Neural progenitor cell (in vitro differentiated cells): ENCODE data around the gene MSH6. TPM values are rescaled to one million over a fixed set of nuclear protein-coding genes. Genes with fewer than 3 reads are reported as not detected.

ENCODE experiments used
- DNase-seq: peaks from one replicate; pipeline ENCODE4 v3.0.0-alpha.2; 2016; ENCODE audit warnings: low spot score
- H2AFZ ChIP-seq: fragments of 200-600 bp; sonication (generic); replicated peaks from 2 replicates; pipeline ENCODE4 v1.6.1; 2016; ENCODE audit warnings: antibody characterized with exemption
- H3F3A ChIP-seq: fragments of 200-600 bp; sonication (generic); 2 replicates; pipeline ENCODE4 v1.6.1; 2016; ENCODE audit warnings: antibody characterized with exemption, low read depth
- H3K27ac ChIP-seq: fragments of 200-600 bp; sonication (generic); 2 replicates; pipeline ENCODE4 v1.5.1; 2016; ENCODE audit warnings: mild to moderate bottlenecking
- H3K27me3 ChIP-seq: fragments of 200-600 bp; sonication (generic); 2 replicates; pipeline ENCODE4 v1.6.1; 2016; ENCODE audit warnings: mild to moderate bottlenecking, moderate library complexity
- H3K36me3 ChIP-seq: fragments of 200-600 bp; sonication (generic); 2 replicates; pipeline ENCODE4 v1.5.1; 2016
- H3K4me1 ChIP-seq: fragments of 200-600 bp; sonication (generic); 2 replicates; pipeline ENCODE4 v1.6.1; 2016; ENCODE audit warnings: mixed run types
- H3K4me2 ChIP-seq: fragments of 200-600 bp; sonication (generic); 2 replicates; pipeline ENCODE4 v1.6.1; 2016
- H3K4me3 ChIP-seq: fragments of 200-600 bp; sonication (generic); 2 replicates; pipeline ENCODE4 v1.5.1; 2016
- H3K79me2 ChIP-seq: fragments of 200-600 bp; sonication (generic); 2 replicates; pipeline ENCODE4 v1.6.1; 2016; ENCODE audit warnings: low read depth
- H3K9ac ChIP-seq: fragments of 200-600 bp; sonication (generic); 2 replicates; pipeline ENCODE4 v1.6.1; 2016
- H3K9me3 ChIP-seq: fragments of 200-600 bp; sonication (generic); 2 replicates; pipeline ENCODE4 v1.5.1; 2016; ENCODE audit warnings: low read depth
- H4K20me1 ChIP-seq: fragments of 200-600 bp; sonication (generic); 2 replicates; pipeline ENCODE4 v1.6.1; 2016; ENCODE audit warnings: low read depth
- H3K27ac Mint-ChIP-seq: 3 replicates; pipeline ENCODE4 v1.8.0; 2021; ENCODE audit warnings: mixed read lengths
- H3K27me3 Mint-ChIP-seq: 2 replicates; pipeline ENCODE4 v1.8.0; 2022; ENCODE audit warnings: low read depth, mild to moderate bottlenecking, inconsistent platforms, moderate library complexity, mixed read lengths; ENCODE audit not compliant: insufficient read depth
- H3K36me3 Mint-ChIP-seq: 3 replicates; pipeline ENCODE4 v1.8.0; 2021; ENCODE audit warnings: mixed read lengths
- H3K4me1 Mint-ChIP-seq: 3 replicates; pipeline ENCODE4 v1.8.0; 2021; ENCODE audit warnings: mixed read lengths
- H3K4me3 Mint-ChIP-seq: 3 replicates; pipeline ENCODE4 v1.8.0; 2021; ENCODE audit warnings: mild to moderate bottlenecking, moderate library complexity, mixed read lengths
- H3K9me3 Mint-ChIP-seq: 3 replicates; pipeline ENCODE4 v1.8.0; 2020; ENCODE audit warnings: mixed read lengths
- EZH2 ChIP-seq: fragments of 200-600 bp; sonication (generic); IDR thresholded peaks from 2 replicates; pipeline ENCODE4 v1.6.1; 2017; ENCODE audit warnings: antibody characterized with exemption, mild to moderate bottlenecking, moderate library complexity
- EZH2phosphoT487 ChIP-seq: fragments of 200-600 bp; sonication (generic); IDR thresholded peaks from 2 replicates; pipeline ENCODE4 v1.6.1; 2017; ENCODE audit warnings: antibody characterized with exemption
- total RNA-seq: library from RNA; depleted of rRNA; stranded (reverse); fragments of >200 nt; gene quantifications from 2 replicates; pipeline ENCODE4 v1.2.3, GENCODE V29; 2015; ENCODE audit warnings: low replicate concordance
- TF ChIP-seq, protein P1 (sequence below): fragments of 200-600 bp; sonication (generic); IDR thresholded peaks from 2 replicates; pipeline ENCODE4 v1.5.1; 2017; ENCODE audit warnings: antibody characterized with exemption, mild to moderate bottlenecking

The MSH6 gene
- total RNA-seq = 204 and 276 TPM in 2 replicates

- Mint-ChIP-seq H3K4me3 (peak within 1 kb of the TSS; percentile 95), H3K27ac (no peak within 1 kb of the TSS), H3K27me3 (peaks cover 4% of the 10 kb centered on the region), H3K36me3 (peaks cover 20% of the 10 kb centered on the region), H3K9me3 (peaks cover 13% of the 10 kb centered on the region), H3K4me1 (peaks cover 10% of the 10 kb centered on the region)
- peak within 1 kb of the TSS; percentile 79 for H3K4me2 ChIP-seq
- peak within 1 kb of the TSS; percentile 81 for H2AFZ ChIP-seq
- peaks cover 6% of the 10 kb centered on the region for H3K36me3 ChIP-seq
- H4K20me1 ChIP-seq = peaks cover 41% of the 10 kb centered on the region
- peak within 1 kb of the TSS; percentile 64 for H3K4me3 ChIP-seq
- no peaks in the 10 kb centered on the region for H3K27me3 ChIP-seq
- H3K79me2 ChIP-seq = peaks cover 45% of the 10 kb centered on the region
- peaks cover 43% of the 10 kb centered on the region for H3F3A ChIP-seq
- H3K4me1 ChIP-seq = peaks cover 28% of the 10 kb centered on the region
- H3K9ac ChIP-seq = peak within 1 kb of the TSS; percentile 82
- H3K27ac ChIP-seq = peak within 1 kb of the TSS; percentile 96
- peak; percentile 47 for TF ChIP-seq EZH2phosphoT487
- TF ChIP-seq, protein P1, sequence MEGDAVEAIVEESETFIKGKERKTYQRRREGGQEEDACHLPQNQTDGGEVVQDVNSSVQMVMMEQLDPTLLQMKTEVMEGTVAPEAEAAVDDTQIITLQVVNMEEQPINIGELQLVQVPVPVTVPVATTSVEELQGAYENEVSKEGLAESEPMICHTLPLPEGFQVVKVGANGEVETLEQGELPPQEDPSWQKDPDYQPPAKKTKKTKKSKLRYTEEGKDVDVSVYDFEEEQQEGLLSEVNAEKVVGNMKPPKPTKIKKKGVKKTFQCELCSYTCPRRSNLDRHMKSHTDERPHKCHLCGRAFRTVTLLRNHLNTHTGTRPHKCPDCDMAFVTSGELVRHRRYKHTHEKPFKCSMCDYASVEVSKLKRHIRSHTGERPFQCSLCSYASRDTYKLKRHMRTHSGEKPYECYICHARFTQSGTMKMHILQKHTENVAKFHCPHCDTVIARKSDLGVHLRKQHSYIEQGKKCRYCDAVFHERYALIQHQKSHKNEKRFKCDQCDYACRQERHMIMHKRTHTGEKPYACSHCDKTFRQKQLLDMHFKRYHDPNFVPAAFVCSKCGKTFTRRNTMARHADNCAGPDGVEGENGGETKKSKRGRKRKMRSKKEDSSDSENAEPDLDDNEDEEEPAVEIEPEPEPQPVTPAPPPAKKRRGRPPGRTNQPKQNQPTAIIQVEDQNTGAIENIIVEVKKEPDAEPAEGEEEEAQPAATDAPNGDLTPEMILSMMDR = no peak
- TF ChIP-seq EZH2 = peak; percentile 49
- peak; percentile 95 for DNase-seq
- no peaks in the 10 kb centered on the region for H3K9me3 ChIP-seq
These were observed at the start of gene MSH6 for GRCh38 chr2:47782671-47783485. TSS of gene MSH6 (plus strand) at chr2:47783145. CDS start at chr2:47783234, 89 bp downstream.

DNA sequence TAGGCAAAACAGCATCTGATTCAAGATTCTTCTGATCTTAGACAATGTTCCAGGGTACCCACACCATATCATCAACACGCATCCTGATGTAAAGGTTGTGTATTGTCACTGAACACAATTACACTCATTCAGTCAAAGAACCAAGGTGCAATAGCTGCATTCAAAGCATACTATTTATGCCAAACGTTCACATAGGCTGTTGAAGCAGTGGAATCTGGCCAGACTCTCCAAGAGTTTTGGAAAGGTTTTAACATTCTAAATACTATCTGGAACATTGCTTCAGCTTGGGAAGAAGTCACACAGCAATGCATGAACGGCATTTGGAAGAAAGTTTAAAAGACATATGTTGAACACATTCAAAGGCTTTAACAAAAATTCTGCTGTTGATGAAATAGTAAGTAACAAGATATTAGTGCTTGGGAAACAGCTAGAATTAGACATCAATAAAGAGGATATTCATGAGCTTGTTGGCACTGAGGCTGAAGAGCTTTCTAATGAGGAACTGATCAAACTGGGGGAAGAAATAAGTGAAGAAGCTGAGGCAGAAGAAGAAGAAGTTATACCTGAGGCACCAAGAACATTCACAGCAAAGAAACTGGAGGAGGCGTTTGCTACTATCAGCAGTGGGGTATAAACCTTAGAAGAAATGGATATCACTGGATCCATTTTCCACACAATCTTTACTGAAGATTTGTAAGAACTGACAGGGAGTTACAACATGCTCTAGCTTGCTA, 47.6 kb upstream of the MSH6 start:
- Histone ChIP-seq H4K20me1 (no peaks in the 10 kb centered on the region), H3K9ac (no peak overlapping the region), H2AFZ (no peak overlapping the region), H3K27me3 (no peaks in the 10 kb centered on the region), H3F3A (no peaks in the 10 kb centered on the region), H3K4me1 (no peaks in the 10 kb centered on the region), H3K4me2 (no peak overlapping the region), H3K79me2 (no peaks in the 10 kb centered on the region), H3K9me3 (no peaks in the 10 kb centered on the region), H3K4me3 (no peak overlapping the region), H3K36me3 (no peaks in the 10 kb centered on the region), H3K27ac (no peak overlapping the region)
- Mint-ChIP-seq H3K4me1 (no peaks in the 10 kb centered on the region), H3K9me3 (no peaks in the 10 kb centered on the region), H3K4me3 (no peak overlapping the region), H3K27me3 (peaks cover 2% of the 10 kb centered on the region), H3K27ac (no peak overlapping the region), H3K36me3 (no peaks in the 10 kb centered on the region)
- no peak for DNase-seq
- no peak for TF ChIP-seq EZH2phosphoT487

DNA sequence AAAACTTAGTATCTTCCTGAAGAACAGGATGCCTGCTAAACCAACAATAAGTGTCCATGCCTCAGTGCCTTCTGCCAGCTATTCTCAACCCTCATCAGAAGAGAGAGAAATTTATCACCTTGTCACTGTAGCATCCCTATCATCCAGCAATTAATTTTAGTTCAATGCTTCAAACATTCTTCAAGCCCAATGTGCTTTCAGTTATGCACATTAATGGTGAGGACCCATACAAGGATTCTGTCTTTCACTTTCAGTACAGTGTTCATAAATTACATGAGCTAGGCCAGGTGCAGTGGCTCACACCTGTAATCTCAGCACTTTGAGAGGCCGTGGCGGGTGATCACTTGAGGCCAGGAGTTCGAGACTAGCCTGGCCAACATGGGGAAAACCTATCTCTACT, 47.0 kb upstream of the MSH6 start:
- Histone ChIP-seq H4K20me1 (no peaks in the 10 kb centered on the region), H3K36me3 (no peaks in the 10 kb centered on the region), H3K4me1 (no peaks in the 10 kb centered on the region), H3F3A (no peaks in the 10 kb centered on the region), H3K79me2 (no peaks in the 10 kb centered on the region), H3K27me3 (no peaks in the 10 kb centered on the region), H3K4me3 (no peak overlapping the region), H3K27ac (no peak overlapping the region), H3K9ac (no peak overlapping the region), H2AFZ (no peak overlapping the region), H3K9me3 (no peaks in the 10 kb centered on the region), H3K4me2 (no peak overlapping the region)
- TF ChIP-seq, protein P1 = no peak
- no peak for TF ChIP-seq EZH2
- TF ChIP-seq EZH2phosphoT487 = no peak
- H3K4me1 Mint-ChIP-seq = no peaks in the 10 kb centered on the region
- no peak for DNase-seq
- no peaks in the 10 kb centered on the region for H3K36me3 Mint-ChIP-seq
- no peaks in the 10 kb centered on the region for H3K9me3 Mint-ChIP-seq
- H3K27me3 Mint-ChIP-seq = peaks cover 2% of the 10 kb centered on the region
- H3K4me3 Mint-ChIP-seq = no peak overlapping the region
- no peak overlapping the region for H3K27ac Mint-ChIP-seq
